ENCODE measurements around the gene GPR4. TPM values are rescaled to one million over a fixed set of nuclear protein-coding genes. Genes with fewer than 3 reads are reported as not detected.
"Not testable (repeated sequence)": the region's sequence is repeated elsewhere in the genome, so short reads cannot be mapped to it uniquely, and the experiment has no call there.

Gene GPR4
- total RNA-seq, 1 donor from 2014 or later, result not detected

- TF ChIP-seq, protein P1, sequence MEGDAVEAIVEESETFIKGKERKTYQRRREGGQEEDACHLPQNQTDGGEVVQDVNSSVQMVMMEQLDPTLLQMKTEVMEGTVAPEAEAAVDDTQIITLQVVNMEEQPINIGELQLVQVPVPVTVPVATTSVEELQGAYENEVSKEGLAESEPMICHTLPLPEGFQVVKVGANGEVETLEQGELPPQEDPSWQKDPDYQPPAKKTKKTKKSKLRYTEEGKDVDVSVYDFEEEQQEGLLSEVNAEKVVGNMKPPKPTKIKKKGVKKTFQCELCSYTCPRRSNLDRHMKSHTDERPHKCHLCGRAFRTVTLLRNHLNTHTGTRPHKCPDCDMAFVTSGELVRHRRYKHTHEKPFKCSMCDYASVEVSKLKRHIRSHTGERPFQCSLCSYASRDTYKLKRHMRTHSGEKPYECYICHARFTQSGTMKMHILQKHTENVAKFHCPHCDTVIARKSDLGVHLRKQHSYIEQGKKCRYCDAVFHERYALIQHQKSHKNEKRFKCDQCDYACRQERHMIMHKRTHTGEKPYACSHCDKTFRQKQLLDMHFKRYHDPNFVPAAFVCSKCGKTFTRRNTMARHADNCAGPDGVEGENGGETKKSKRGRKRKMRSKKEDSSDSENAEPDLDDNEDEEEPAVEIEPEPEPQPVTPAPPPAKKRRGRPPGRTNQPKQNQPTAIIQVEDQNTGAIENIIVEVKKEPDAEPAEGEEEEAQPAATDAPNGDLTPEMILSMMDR (IDR thresholded peaks at IDR 0.05; ENCODE audit: insufficient read depth, low read length, poor library complexity, severe bottlenecking), result no peak
- peaks cover under 1% of the 10 kb centered on the region for H3K36me3 ChIP-seq (ENCODE audit: control insufficient read depth, insufficient read depth, low read length)
- H3K27me3 ChIP-seq (ENCODE audit: control insufficient read depth, insufficient read depth, low read length), result no peaks in the 10 kb centered on the region
- no peak overlapping the region for H3K4me3 ChIP-seq (ENCODE audit: low read depth, low read length)
- no peak for DNase-seq (ENCODE audit: low read depth)
Measured at GRCh38 chr19:45629704-45630103, 27.7 kb upstream of the GPR4 start.

- not testable (repeated sequence) for DNase-seq (ENCODE audit: low read depth); H3K36me3 ChIP-seq (ENCODE audit: control insufficient read depth, insufficient read depth, low read length); H3K27me3 ChIP-seq (ENCODE audit: control insufficient read depth, insufficient read depth, low read length); H3K4me3 ChIP-seq (ENCODE audit: low read depth, low read length)
Measured at GRCh38 chr19:45628219-45628618, 26.2 kb upstream of the GPR4 start.

GRCh38 chr19:45623984-45624383, 22.0 kb upstream of the GPR4 start:
- no peak for DNase-seq (ENCODE audit: low read depth)
- TF ChIP-seq, protein P1 (IDR thresholded peaks at IDR 0.05; ENCODE audit: insufficient read depth, low read length, poor library complexity, severe bottlenecking), result no peak
- no peaks in the 10 kb centered on the region for H3K27me3 ChIP-seq (ENCODE audit: control insufficient read depth, insufficient read depth, low read length)
- H3K36me3 ChIP-seq (ENCODE audit: control insufficient read depth, insufficient read depth, low read length), result peaks cover 2% of the 10 kb centered on the region
- H3K4me3 ChIP-seq (ENCODE audit: low read depth, low read length), result no peak overlapping the region

DNA sequence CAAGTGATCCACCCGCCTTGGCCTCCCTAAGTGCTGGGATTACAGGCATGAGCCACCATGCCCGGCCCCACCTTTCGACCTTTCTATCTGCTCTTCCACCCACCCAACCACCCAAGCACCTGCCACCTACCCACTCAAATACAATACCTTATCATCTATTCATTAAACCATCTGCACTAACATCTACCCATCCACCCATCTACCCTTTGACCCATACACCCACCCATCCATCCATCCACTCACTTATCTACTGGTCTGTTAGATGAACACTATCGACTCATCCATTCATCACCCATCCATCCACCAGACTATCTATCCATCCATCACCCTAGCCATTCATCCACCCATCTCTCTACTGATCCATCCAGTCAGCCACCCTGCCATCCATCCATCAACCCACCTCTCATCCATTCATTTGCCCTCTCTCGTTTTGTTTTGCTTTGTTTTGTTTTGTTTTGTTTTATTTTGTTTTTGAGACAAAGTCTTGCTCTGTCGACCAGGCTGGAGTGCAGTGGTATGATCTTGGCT, 20.0 kb upstream of the GPR4 start:
- no peak overlapping the region for H3K4me3 ChIP-seq (ENCODE audit: low read depth, low read length)
- DNase-seq (ENCODE audit: low read depth), result no peak
- TF ChIP-seq, protein P1 (IDR thresholded peaks at IDR 0.05; ENCODE audit: insufficient read depth, low read length, poor library complexity, severe bottlenecking), result no peak
- no peaks in the 10 kb centered on the region for H3K27me3 ChIP-seq (ENCODE audit: control insufficient read depth, insufficient read depth, low read length)
- peaks cover 3% of the 10 kb centered on the region for H3K36me3 ChIP-seq (ENCODE audit: control insufficient read depth, insufficient read depth, low read length)

GRCh38 chr19:45621389-45621788, 19.4 kb upstream of the GPR4 start:
- DNase-seq (ENCODE audit: low read depth), result no peak
- Histone ChIP-seq H3K36me3 (ENCODE audit: control insufficient read depth, insufficient read depth, low read length) (peaks cover 6% of the 10 kb centered on the region), H3K27me3 (ENCODE audit: control insufficient read depth, insufficient read depth, low read length) (no peaks in the 10 kb centered on the region), H3K4me3 (ENCODE audit: low read depth, low read length) (no peak overlapping the region)
- TF ChIP-seq, protein P1 (IDR thresholded peaks at IDR 0.05; ENCODE audit: insufficient read depth, low read length, poor library complexity, severe bottlenecking), result no peak

- TF ChIP-seq, protein P1 (IDR thresholded peaks at IDR 0.05; ENCODE audit: insufficient read depth, low read length, poor library complexity, severe bottlenecking), result no peak
- Histone ChIP-seq H3K4me3 (ENCODE audit: low read depth, low read length) (no peak overlapping the region), H3K36me3 (ENCODE audit: control insufficient read depth, insufficient read depth, low read length) (peaks cover 6% of the 10 kb centered on the region), H3K27me3 (ENCODE audit: control insufficient read depth, insufficient read depth, low read length) (no peaks in the 10 kb centered on the region)
- no peak for DNase-seq (ENCODE audit: low read depth)
Measured at GRCh38 chr19:45616704-45617017, 14.6 kb upstream of the GPR4 start.

Data from kidney epithelial cell (primary cell).